ENCODE measurements around the gene CLEC1A.
A peak's percentile ranks its signal among the peaks of the same experiment; 100 is the strongest.

Gene CLEC1A

GRCh38 chr12:10067264-10067663 lies 31.5 kb downstream of the CLEC1A start:
- H3K27ac ChIP-seq: peak overlapping the region in 1 of 2 donors; percentile 18
- TF ChIP-seq CTCF (IDR thresholded peaks at IDR 0.05): no peak
- no peak for DNase-seq (ENCODE audit: low spot score)
- no peak overlapping the region for H3K4me3 ChIP-seq

DNA sequence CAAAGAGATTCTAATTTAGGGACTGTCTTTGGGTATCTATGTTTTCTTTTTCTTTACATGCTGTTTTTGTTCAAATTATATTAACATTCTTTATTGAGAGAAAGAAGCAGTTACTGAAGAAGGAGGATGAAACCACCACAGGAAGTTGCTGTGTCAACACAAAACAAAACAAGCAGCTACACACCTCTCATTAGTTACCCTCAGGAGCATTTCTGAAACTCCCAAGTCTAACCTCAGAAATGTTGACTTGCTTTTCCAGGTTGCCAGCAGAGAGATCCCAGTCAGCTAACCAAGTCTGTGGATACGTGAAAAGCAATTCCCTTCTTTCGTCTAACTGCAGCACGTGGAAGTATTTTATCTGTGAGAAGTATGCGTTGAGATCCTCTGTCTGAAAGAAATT lies 33.5 kb downstream of the CLEC1A start:
- DNase-seq (ENCODE audit: low spot score): no peak
- no peak for TF ChIP-seq CTCF (IDR thresholded peaks at IDR 0.05)
- H3K27ac ChIP-seq: no peak overlapping the region

DNA sequence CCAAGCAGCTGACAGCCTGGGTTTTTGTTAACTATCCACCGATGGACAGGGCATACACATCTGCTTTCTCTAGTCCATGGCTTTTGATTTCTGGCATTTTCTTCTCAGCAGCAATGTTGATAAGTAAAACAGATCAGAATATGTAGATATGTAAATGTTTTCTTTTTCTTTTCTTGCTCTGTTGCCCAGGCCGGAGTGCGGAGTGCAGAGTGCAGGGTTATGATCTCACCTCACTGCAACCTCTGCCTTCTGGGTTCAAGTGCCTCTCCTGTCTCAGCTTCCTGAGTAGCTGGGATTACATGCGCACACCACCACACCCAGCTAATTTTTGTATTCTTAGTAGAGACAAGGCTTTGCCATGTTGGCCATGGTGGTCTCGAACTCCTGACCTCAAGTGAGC lies 40.4 kb downstream of the CLEC1A start:
- no peak for DNase-seq (ENCODE audit: low spot score)
- no peak overlapping the region for H3K4me3 ChIP-seq
- no peak overlapping the region for H3K27ac ChIP-seq
- no peak for TF ChIP-seq CTCF (IDR thresholded peaks at IDR 0.05)

More for the DNA sequence above, 33.5 kb downstream of the CLEC1A start:
- H3K4me3 ChIP-seq: no peak overlapping the region

- TF ChIP-seq CTCF (IDR thresholded peaks at IDR 0.05): no peak
- Histone ChIP-seq H3K4me3 (no peak overlapping the region), H3K27ac (no peak overlapping the region)
- no peak for DNase-seq (ENCODE audit: low spot score)
Observed at GRCh38 chr12:10052193-10052913, 46.4 kb downstream of the CLEC1A start.

DNA sequence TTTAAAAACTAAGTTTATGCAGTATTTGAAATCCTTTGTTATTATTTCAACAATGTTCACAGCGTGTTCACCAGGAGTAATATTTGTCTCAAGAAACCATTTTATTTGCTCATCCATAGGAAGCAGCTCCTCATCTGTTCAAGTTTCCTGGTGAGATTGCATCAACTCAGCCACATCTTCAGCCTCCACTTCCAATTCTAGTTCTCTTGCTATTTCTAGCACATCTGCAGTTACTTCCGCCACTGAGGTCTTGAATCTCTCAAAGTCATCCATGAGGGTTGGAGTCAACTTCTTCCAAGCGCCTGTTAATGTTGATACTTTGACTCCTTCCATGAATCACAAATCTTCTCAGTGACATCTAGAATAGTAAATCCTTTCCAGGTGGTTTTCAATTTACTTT lies 50.3 kb downstream of the CLEC1A start:
- Histone ChIP-seq H3K27ac (no peak overlapping the region), H3K4me3 (no peak overlapping the region)
- no peak for DNase-seq (ENCODE audit: low spot score)
- TF ChIP-seq CTCF (IDR thresholded peaks at IDR 0.05): no peak

DNA sequence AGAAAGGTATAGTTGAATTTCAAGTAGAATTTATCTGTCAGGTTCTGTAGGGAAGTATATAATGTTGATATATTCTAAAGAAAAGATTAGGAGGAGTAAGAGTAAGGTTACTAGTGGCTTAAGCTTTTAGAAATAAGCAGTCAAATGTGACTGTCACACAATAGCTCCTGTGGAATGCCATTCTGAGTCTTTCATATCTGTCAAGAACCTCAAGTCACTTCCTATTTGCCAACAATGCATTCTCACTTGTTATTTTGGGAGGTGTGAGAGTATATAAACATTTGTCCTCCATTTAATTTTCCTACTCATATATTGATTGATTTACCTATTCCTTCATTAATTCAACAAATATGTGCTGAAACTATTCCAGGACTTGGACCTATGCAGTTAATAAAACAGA lies 56.6 kb downstream of the CLEC1A start:
- no peak for TF ChIP-seq CTCF (IDR thresholded peaks at IDR 0.05)
- H3K4me3 ChIP-seq: no peak overlapping the region
- no peak overlapping the region for H3K27ac ChIP-seq
- no peak for DNase-seq (ENCODE audit: low spot score)

DNA sequence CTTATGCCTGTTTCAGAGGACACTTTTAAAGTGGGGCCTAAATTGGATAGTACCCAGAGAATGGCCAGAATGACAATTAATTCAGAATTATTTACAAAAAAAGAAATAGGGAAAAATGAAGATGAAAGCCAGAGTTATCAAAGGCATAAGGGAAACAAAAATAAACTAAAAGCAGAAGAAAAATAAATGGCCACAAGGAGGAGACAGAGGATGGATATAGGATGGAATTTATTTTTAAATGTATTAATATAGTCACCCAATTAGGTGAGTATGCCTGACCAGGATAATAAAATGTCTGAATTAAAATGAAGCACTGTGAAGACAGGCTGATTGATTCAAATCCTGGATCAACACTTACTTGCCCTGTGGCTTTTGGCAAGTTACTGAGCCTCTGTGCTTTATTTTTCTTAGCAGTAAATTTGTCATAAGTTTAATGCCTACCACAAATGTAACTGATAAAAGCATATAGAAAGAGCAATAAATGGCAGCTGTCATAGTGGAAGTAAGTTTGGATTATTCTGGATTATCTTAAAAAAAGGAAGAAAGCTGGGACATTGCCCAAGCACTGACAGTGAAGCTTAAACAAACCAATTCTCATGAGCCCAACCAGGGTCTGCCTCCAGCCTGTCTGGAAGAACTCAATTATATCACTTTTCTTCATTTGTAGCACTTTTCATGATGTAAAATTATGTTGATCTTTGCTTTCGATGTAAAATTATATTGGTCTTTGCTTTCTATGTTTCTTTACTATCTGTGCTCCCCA lies 64.8 kb downstream of the CLEC1A start:
- no peak overlapping the region for H3K4me3 ChIP-seq
- H3K27ac ChIP-seq: no peak overlapping the region
- DNase-seq (ENCODE audit: low spot score): no peak
- peak; percentile 28 for TF ChIP-seq CTCF (IDR thresholded peaks at IDR 0.05)
